Heart right ventricle (tissue), 16 donors: ENCODE results near the gene RGS7. TPM values are rescaled to one million over a fixed set of nuclear protein-coding genes. Genes with fewer than 3 reads are reported as not detected.

Source experiments
- ATAC-seq, 8 donors: fragments of 200-7000 bp; cut with Tn5 transposase; one replicate each; pipeline ENCODE4 v1.9.1; 2020; ENCODE audit warnings: mild to moderate bottlenecking in 8 of 8, moderate library complexity in 8 of 8, moderate number of reproducible peaks in 1 of 8
- DNase-seq, 2 donors: peaks; one replicate each; pipeline ENCODE4 v3.0.0-alpha.2; 2020
- H3K27ac ChIP-seq, 10 donors: fragments of 200-600 bp; sonication (generic) in 2 of 10; one replicate each; pipeline versions ENCODE4 v1.5.0 to v1.8.0; 2020 to 2022; ENCODE audit warnings: mild to moderate bottlenecking in 3 of 10
- H3K27me3 ChIP-seq, 7 donors: fragments of 200-600 bp; one replicate each; pipeline ENCODE4 v1.8.0; 2021 to 2022; ENCODE audit warnings: mild to moderate bottlenecking in 2 of 7
- H3K36me3 ChIP-seq, 9 donors: fragments of 200-600 bp; sonication (generic) in 1 of 9; one replicate each; pipeline versions ENCODE4 v1.5.0 to v1.8.0; 2020 to 2022; ENCODE audit warnings: mild to moderate bottlenecking in 2 of 9
- H3K4me1 ChIP-seq, 9 donors: fragments of 200-600 bp; sonication (generic) in 1 of 9; one replicate each; pipeline versions ENCODE4 v1.5.0 to v1.8.0; 2020 to 2022; ENCODE audit warnings: mild to moderate bottlenecking in 4 of 9
- H3K4me3 ChIP-seq, 10 donors: fragments of 200-600 bp; sonication (generic) in 2 of 10; one replicate each; pipeline versions ENCODE4 v1.5.0 to v1.8.0; 2020 to 2022; ENCODE audit warnings: mild to moderate bottlenecking in 7 of 10, moderate library complexity in 2 of 10
- H3K9me3 ChIP-seq, 11 donors: fragments of 200-600 bp in 10 of 11; sonication (generic) in 2 of 11; one replicate each; pipeline versions ENCODE4 v1.5.0 to v1.8.0; 2013 to 2022; ENCODE audit warnings: mild to moderate bottlenecking in 2 of 11, control low read depth in 1 of 11, moderate library complexity in 1 of 11
- CTCF ChIP-seq, 9 donors: fragments of 200-600 bp; sonication (generic) in 2 of 9; IDR thresholded peaks; one replicate each; pipeline versions ENCODE4 v1.5.0 to v1.8.0; 2021 to 2022; ENCODE audit warnings: antibody characterized with exemption in 9 of 9, mild to moderate bottlenecking in 5 of 9, moderate library complexity in 1 of 9
- WGBS, 2 donors: extraction: QIAGEN DNeasy Blood & Tissue Kit; methylation state at CpG; one replicate each; pipeline ENCODE4 v1.1.7; 2013; ENCODE audit warnings: inconsistent platforms in 1 of 2; 5-methylcytosine and 5-hydroxymethylcytosine counted together
- intact Hi-C, 10 donors: fragments of 100-400 bp; cut with DNase I; formaldehyde crosslinking; loops; one replicate each; pipeline versions ENCODE4 v1.11.1 to v1.14.2; 2022
- polyA plus RNA-seq, 2 donors: library from polyadenylated mRNA; stranded (reverse); fragments of 200-250 nt; gene quantifications; one replicate each; pipeline ENCODE4 v1.2.3, GENCODE V29; 2013
- total RNA-seq, 10 donors: library from RNA; stranded (reverse); fragmentation: NEBNext Ultra II Directional in 3 of 10; extraction: Animal tissue kit (Norgen Biotek cat#: 25700) in 3 of 10; gene quantifications; one replicate each; pipeline versions ENCODE4 v1.2.1 to v1.2.4, GENCODE V29; 2021 to 2023
- donor health status: Arrhythmogenic right ventricular cardiomyopathy.
- donor health status: ischemic (EF 13 %, LVEDD 7.1; RV severe dilation, severe dysfunction).
- donor health status: healthy with polysubstance abuse.
- donor health status: DM: no; HTN: yes; CAD: no.
- donor health status: DM: no; HTN: no; CAD: no.
- donor health status: ischemic (EF 25% LVEDD 6.9; RV normal size, moderate dysfunction).
- donor health status: ischemic (EF 25% LVEDD 5.7; RV mildly dilated, moderate dysfunction).
- donor health status: healthy.
- donor health status: DM: yes; HTN: yes; CAD: no.
- donor health status: Ischemic cardiomyopathy.
- donor health status: ischemic (EF 35%, LVEDD 5.7; RV mildly dilated, moderate dysfunction).
- donor health status: nonischemic (EF 11% LVEDD 7.7; RV severe dilation, severe dysfunction).
- donor health status: DM: yes; HTN: yes; CAD: no.
- donor health status: PGD.
- donor health status: ischemic (EF 29% LVEDD 5.4; RV normal size, mild dysfunction).
- donor health status: nonischemic (EF 23%, LVEDD 6.1; RV moderate dilation, normal function).

Gene RGS7
- total and polyA plus RNA-seq, 12 donors, result not detected

- TF ChIP-seq CTCF (IDR thresholded peaks at IDR 0.05), result no peak
- WGBS, 2 donors, result 65 to 71% methylated on average over 6 of the region's 6 CpGs
- Histone ChIP-seq H3K27ac (no peak overlapping the region), H3K4me3 (no peak overlapping the region), H3K36me3 (no peaks in the 10 kb centered on the region), H3K9me3 (no peaks in the 10 kb centered on the region), H3K4me1 (no peaks in the 10 kb centered on the region), H3K27me3 (no peaks in the 10 kb centered on the region)
- intact Hi-C loops, result no loop called here
- DNase-seq, result no peak
- no peak for ATAC-seq
Measured at GRCh38 chr1:240794046-240794843, 562.8 kb downstream of the RGS7 start.

- H3K27me3 ChIP-seq, result no peaks in the 10 kb centered on the region
- intact Hi-C loops, result no loop called here
- ATAC-seq, result no peak
- no peak for TF ChIP-seq CTCF (IDR thresholded peaks at IDR 0.05)
- H3K9me3 ChIP-seq, result no peaks in the 10 kb centered on the region
- H3K27ac ChIP-seq, result no peak overlapping the region
- H3K4me1 ChIP-seq, result no peaks in the 10 kb centered on the region
- H3K36me3 ChIP-seq, result no peaks in the 10 kb centered on the region
- H3K4me3 ChIP-seq, result no peak overlapping the region
- 81% methylated on average over 5 of the region's 5 CpGs for WGBS, 2 donors
- no peak for DNase-seq
Measured at GRCh38 chr1:240792915-240793529, 564.0 kb downstream of the RGS7 start.

GRCh38 chr1:240790856-240791255 lies 566.1 kb downstream of the RGS7 start:
- no peaks in the 10 kb centered on the region for H3K36me3 ChIP-seq
- H3K27me3 ChIP-seq, result no peaks in the 10 kb centered on the region
- no peak for DNase-seq
- H3K4me1 ChIP-seq, result no peaks in the 10 kb centered on the region
- ATAC-seq, result no peak
- H3K27ac ChIP-seq, result no peak overlapping the region
- no peaks in the 10 kb centered on the region for H3K9me3 ChIP-seq
- no peak for TF ChIP-seq CTCF (IDR thresholded peaks at IDR 0.05)
- intact Hi-C loops, result no loop called here
- H3K4me3 ChIP-seq, result no peak overlapping the region

- Histone ChIP-seq H3K27ac (no peak overlapping the region), H3K4me1 (no peaks in the 10 kb centered on the region), H3K36me3 (no peaks in the 10 kb centered on the region), H3K4me3 (no peak overlapping the region), H3K27me3 (no peaks in the 10 kb centered on the region), H3K9me3 (peaks cover 0 to 2% (median 0%) of the 10 kb centered on the region in 11 donors)
- DNase-seq (no peak), ATAC-seq (no peak)
- WGBS, 2 donors, result 45 to 49% methylated on average over 1 of the region's 1 CpG
- intact Hi-C loops, result no loop called here
- no peak for TF ChIP-seq CTCF (IDR thresholded peaks at IDR 0.05)
Measured at GRCh38 chr1:240786880-240787279, 570.1 kb downstream of the RGS7 start.
